GM23338 (cell line): ENCODE results near the gene TOX2.

Experiments used
- CREB1 ChIP-seq: fragments of 250-450 bp; sonication (Bioruptor Pico); IDR thresholded peaks from 2 replicates; pipeline ENCODE4 v1.5.0; 2020; ENCODE audit warnings: low read depth, mild to moderate bottlenecking, moderate library complexity
- EZH2 ChIP-seq: fragments of 200-600 bp; sonication (generic); IDR thresholded peaks from one replicate; pipeline ENCODE4 v1.8.0; 2017; ENCODE audit warnings: antibody characterized with exemption, mild to moderate bottlenecking, low read depth; ENCODE audit not compliant: unreplicated experiment
- EZH2phosphoT487 ChIP-seq: fragments of 200-600 bp; sonication (generic); IDR thresholded peaks from one replicate; pipeline ENCODE4 v1.8.1; 2018; ENCODE audit warnings: antibody characterized with exemption; ENCODE audit not compliant: unreplicated experiment
- JUNB ChIP-seq: IDR thresholded peaks from one replicate; pipeline ENCODE4 v1.6.1; 2016; ENCODE audit warnings: antibody characterized with exemption; ENCODE audit not compliant: unreplicated experiment
- NANOG ChIP-seq: IDR thresholded peaks from 2 replicates; pipeline ENCODE4 v1.6.1; 2016; ENCODE audit warnings: antibody characterized with exemption, borderline replicate concordance
- POLR2AphosphoS5 ChIP-seq: IDR thresholded peaks from 2 replicates; pipeline ENCODE4 v1.6.1; 2016; ENCODE audit warnings: antibody characterized with exemption, low read depth
- STAT1 ChIP-seq: IDR thresholded peaks from one replicate; pipeline ENCODE4 v1.6.1; 2016; ENCODE audit warnings: antibody characterized with exemption; ENCODE audit not compliant: unreplicated experiment
- ZNF114 ChIP-seq: fragments of 250-450 bp; sonication (Bioruptor Pico); IDR thresholded peaks from 2 replicates; pipeline ENCODE4 v1.5.0; 2020; ENCODE audit warnings: mild to moderate bottlenecking, moderate library complexity
- ZNF331 ChIP-seq: fragments of 250-450 bp; sonication (Bioruptor Pico); IDR thresholded peaks from 2 replicates; pipeline ENCODE4 v1.5.0; 2020; ENCODE audit warnings: low read depth, mild to moderate bottlenecking, moderate library complexity
- TF ChIP-seq, protein P1 (sequence below), 2 experiments: fragments of 200-600 bp in 1 of 2; sonication (generic) in 1 of 2; conservative IDR thresholded peaks; 2 replicates each; pipeline versions ENCODE4 v1.5.1 to v1.6.1; 2016 to 2017; ENCODE audit warnings: antibody characterized with exemption in 2 of 2, low read depth in 2 of 2, mild to moderate bottlenecking in 2 of 2, moderate library complexity in 1 of 2
- TF ChIP-seq, protein P2 (sequence below): IDR thresholded peaks from one replicate; pipeline ENCODE4 v1.6.1; 2018; ENCODE audit warnings: antibody characterized with exemption; ENCODE audit not compliant: unreplicated experiment
- TF ChIP-seq, protein P3 (sequence below): IDR thresholded peaks from 2 replicates; pipeline ENCODE4 v1.6.1; 2016; ENCODE audit warnings: antibody characterized with exemption

DNA sequence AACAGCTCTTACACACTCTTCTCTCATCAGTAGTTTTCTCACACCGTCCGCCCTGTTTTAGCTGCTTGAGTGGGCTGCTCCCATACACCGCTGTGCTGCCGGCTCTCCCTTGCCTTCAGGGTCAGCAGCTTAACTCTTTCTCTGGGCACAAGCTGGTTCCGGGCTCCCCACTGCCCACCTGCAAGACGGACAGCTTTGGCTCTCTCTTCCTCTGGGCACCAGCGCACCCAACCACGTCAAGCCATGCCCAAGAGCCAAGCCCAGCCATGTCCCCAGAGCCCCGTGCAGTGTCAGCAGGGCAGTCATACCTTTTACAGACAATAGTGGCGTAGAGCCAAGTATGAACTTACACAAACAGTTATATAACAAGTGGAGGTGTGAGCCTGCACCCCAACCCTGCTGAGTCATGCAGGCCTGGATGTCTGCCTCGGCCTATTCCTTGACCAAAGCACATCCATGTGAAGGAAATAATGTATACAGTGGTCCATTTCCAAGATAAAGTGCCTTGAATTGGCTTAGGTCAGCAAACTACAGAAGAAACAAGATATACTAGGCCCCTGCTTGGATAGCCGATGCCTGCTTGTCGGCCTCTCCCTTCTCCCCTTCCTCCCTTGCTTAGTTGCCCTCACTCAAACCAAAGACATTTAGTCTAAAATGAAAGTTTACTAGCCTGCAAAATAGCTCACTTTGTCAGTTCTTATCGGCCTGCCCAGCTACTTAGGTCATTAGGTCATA lies 183.0 kb downstream of the TOX2 start:
- TF ChIP-seq EZH2 (no peak), POLR2AphosphoS5 (no peak), EZH2phosphoT487 (no peak), CREB1 (CRISPR knock-in tag) (no peak), JUNB (no peak), STAT1 (no peak), ZNF114 (CRISPR knock-in tag) (no peak), ZNF331 (CRISPR knock-in tag) (no peak), NANOG (no peak)
- TF ChIP-seq, protein P1, sequence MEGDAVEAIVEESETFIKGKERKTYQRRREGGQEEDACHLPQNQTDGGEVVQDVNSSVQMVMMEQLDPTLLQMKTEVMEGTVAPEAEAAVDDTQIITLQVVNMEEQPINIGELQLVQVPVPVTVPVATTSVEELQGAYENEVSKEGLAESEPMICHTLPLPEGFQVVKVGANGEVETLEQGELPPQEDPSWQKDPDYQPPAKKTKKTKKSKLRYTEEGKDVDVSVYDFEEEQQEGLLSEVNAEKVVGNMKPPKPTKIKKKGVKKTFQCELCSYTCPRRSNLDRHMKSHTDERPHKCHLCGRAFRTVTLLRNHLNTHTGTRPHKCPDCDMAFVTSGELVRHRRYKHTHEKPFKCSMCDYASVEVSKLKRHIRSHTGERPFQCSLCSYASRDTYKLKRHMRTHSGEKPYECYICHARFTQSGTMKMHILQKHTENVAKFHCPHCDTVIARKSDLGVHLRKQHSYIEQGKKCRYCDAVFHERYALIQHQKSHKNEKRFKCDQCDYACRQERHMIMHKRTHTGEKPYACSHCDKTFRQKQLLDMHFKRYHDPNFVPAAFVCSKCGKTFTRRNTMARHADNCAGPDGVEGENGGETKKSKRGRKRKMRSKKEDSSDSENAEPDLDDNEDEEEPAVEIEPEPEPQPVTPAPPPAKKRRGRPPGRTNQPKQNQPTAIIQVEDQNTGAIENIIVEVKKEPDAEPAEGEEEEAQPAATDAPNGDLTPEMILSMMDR (conservative IDR thresholded peaks at IDR 0.05; ENCODE audit: low read depth in 2 of 2): no peak
- TF ChIP-seq, protein P2, sequence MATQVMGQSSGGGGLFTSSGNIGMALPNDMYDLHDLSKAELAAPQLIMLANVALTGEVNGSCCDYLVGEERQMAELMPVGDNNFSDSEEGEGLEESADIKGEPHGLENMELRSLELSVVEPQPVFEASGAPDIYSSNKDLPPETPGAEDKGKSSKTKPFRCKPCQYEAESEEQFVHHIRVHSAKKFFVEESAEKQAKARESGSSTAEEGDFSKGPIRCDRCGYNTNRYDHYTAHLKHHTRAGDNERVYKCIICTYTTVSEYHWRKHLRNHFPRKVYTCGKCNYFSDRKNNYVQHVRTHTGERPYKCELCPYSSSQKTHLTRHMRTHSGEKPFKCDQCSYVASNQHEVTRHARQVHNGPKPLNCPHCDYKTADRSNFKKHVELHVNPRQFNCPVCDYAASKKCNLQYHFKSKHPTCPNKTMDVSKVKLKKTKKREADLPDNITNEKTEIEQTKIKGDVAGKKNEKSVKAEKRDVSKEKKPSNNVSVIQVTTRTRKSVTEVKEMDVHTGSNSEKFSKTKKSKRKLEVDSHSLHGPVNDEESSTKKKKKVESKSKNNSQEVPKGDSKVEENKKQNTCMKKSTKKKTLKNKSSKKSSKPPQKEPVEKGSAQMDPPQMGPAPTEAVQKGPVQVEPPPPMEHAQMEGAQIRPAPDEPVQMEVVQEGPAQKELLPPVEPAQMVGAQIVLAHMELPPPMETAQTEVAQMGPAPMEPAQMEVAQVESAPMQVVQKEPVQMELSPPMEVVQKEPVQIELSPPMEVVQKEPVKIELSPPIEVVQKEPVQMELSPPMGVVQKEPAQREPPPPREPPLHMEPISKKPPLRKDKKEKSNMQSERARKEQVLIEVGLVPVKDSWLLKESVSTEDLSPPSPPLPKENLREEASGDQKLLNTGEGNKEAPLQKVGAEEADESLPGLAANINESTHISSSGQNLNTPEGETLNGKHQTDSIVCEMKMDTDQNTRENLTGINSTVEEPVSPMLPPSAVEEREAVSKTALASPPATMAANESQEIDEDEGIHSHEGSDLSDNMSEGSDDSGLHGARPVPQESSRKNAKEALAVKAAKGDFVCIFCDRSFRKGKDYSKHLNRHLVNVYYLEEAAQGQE: no peak
- TF ChIP-seq, protein P3, sequence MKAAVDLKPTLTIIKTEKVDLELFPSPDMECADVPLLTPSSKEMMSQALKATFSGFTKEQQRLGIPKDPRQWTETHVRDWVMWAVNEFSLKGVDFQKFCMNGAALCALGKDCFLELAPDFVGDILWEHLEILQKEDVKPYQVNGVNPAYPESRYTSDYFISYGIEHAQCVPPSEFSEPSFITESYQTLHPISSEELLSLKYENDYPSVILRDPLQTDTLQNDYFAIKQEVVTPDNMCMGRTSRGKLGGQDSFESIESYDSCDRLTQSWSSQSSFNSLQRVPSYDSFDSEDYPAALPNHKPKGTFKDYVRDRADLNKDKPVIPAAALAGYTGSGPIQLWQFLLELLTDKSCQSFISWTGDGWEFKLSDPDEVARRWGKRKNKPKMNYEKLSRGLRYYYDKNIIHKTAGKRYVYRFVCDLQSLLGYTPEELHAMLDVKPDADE: no peak
